ENCODE measurements around the gene RAB3GAP2.
"Not testable (repeated sequence)": the region's sequence is repeated elsewhere in the genome, so short reads cannot be mapped to it uniquely, and the experiment has no call there.

The RAB3GAP2 gene

GRCh38 chr1:220160027-220160426 lies 112.2 kb downstream of the RAB3GAP2 start:
- Histone ChIP-seq H3K27ac (replicated peaks) (no peak overlapping the region), H3K4me3 (replicated peaks; ENCODE audit: insufficient read depth, low read length) (no peak overlapping the region), H3K27me3 (ENCODE audit: insufficient read depth, poor library complexity, severe bottlenecking) (no peaks in the 10 kb centered on the region)
- DNase-seq (ENCODE audit: low read depth in 1 of 2, low spot score in 1 of 2) = no peak
- no peak for TF ChIP-seq POLR2AphosphoS5 (IDR thresholded peaks at IDR 0.05; ENCODE audit: low read depth)
- no peak for TF ChIP-seq CTCF (IDR thresholded peaks at IDR 0.05; ENCODE audit: insufficient read depth, low read length)
- TF ChIP-seq SPI1 (IDR thresholded peaks at IDR 0.05; ENCODE audit: borderline replicate concordance, low read depth) = no peak
- TF ChIP-seq GABPA (IDR thresholded peaks at IDR 0.05; ENCODE audit: low read depth) = no peak
- no peak for TF ChIP-seq REST (IDR thresholded peaks at IDR 0.05; ENCODE audit: insufficient replicate concordance, low read depth)

- no peaks in the 10 kb centered on the region for H3K27me3 ChIP-seq (ENCODE audit: insufficient read depth, poor library complexity, severe bottlenecking)
- H3K4me3 ChIP-seq (replicated peaks; ENCODE audit: insufficient read depth, low read length) = no peak overlapping the region
- no peak overlapping the region for H3K27ac ChIP-seq (replicated peaks)
- TF ChIP-seq REST (IDR thresholded peaks at IDR 0.05; ENCODE audit: insufficient replicate concordance, low read depth) (no peak), SPI1 (IDR thresholded peaks at IDR 0.05; ENCODE audit: borderline replicate concordance, low read depth) (no peak), GABPA (IDR thresholded peaks at IDR 0.05; ENCODE audit: low read depth) (no peak), CTCF (IDR thresholded peaks at IDR 0.05; ENCODE audit: insufficient read depth, low read length) (no peak), POLR2AphosphoS5 (IDR thresholded peaks at IDR 0.05; ENCODE audit: low read depth) (no peak)
- no peak for DNase-seq (ENCODE audit: low read depth in 1 of 2, low spot score in 1 of 2)
Observed at GRCh38 chr1:220159041-220159440, 113.2 kb downstream of the RAB3GAP2 start.

GRCh38 chr1:220158530-220158929 lies 113.7 kb downstream of the RAB3GAP2 start:
- H3K27me3 ChIP-seq (ENCODE audit: insufficient read depth, poor library complexity, severe bottlenecking); H3K27ac ChIP-seq (replicated peaks); H3K4me3 ChIP-seq (replicated peaks; ENCODE audit: insufficient read depth, low read length); DNase-seq (ENCODE audit: low read depth in 1 of 2, low spot score in 1 of 2): not testable (repeated sequence)

- no peak overlapping the region for H3K27ac ChIP-seq (replicated peaks)
- H3K4me3 ChIP-seq (replicated peaks; ENCODE audit: insufficient read depth, low read length) = no peak overlapping the region
- DNase-seq (ENCODE audit: low read depth in 1 of 2, low spot score in 1 of 2) = no peak
- H3K27me3 ChIP-seq (ENCODE audit: insufficient read depth, poor library complexity, severe bottlenecking) = no peaks in the 10 kb centered on the region
- TF ChIP-seq SPI1 (IDR thresholded peaks at IDR 0.05; ENCODE audit: borderline replicate concordance, low read depth) (no peak), POLR2AphosphoS5 (IDR thresholded peaks at IDR 0.05; ENCODE audit: low read depth) (no peak), REST (IDR thresholded peaks at IDR 0.05; ENCODE audit: insufficient replicate concordance, low read depth) (no peak), CTCF (IDR thresholded peaks at IDR 0.05; ENCODE audit: insufficient read depth, low read length) (no peak)
Observed at GRCh38 chr1:220157738-220158137, 114.5 kb downstream of the RAB3GAP2 start.
